HL-60 (cell line): ENCODE measurements around the gene PHPT1.

ENCODE experiments used
- DNase-seq, 2 experiments: peaks; one replicate each; pipeline ENCODE4 v3.0.0-alpha.2; 2010 to 2020; ENCODE audit warnings: low read depth in 1 of 2, low spot score in 1 of 2
- H3K27ac ChIP-seq: fragments of 250-450 bp; sonication (Bioruptor Pico); replicated peaks from 2 replicates; pipeline ENCODE4 v1.5.1; 2020; ENCODE audit warnings: mild to moderate bottlenecking, moderate library complexity
- H3K27me3 ChIP-seq: fragments of 250-450 bp; sonication (Bioruptor Pico); 2 replicates; pipeline ENCODE4 v1.5.1; 2021; ENCODE audit warnings: mild to moderate bottlenecking, moderate library complexity; ENCODE audit not compliant: insufficient read depth, poor library complexity, severe bottlenecking
- H3K4me3 ChIP-seq: replicated peaks from 2 replicates; pipeline ENCODE4 v1.5.1; 2011; ENCODE audit warnings: mild to moderate bottlenecking, control low read depth, low read length; ENCODE audit not compliant: insufficient read depth
- CTCF ChIP-seq: IDR thresholded peaks from one replicate; pipeline ENCODE4 v1.5.1; 2011; ENCODE audit warnings: low read length, control low read depth, inconsistent platforms; ENCODE audit not compliant: insufficient read depth
- GABPA ChIP-seq: IDR thresholded peaks from 2 replicates; pipeline ENCODE4 v1.6.1; 2012; ENCODE audit warnings: low read depth
- POLR2AphosphoS5 ChIP-seq: IDR thresholded peaks from 2 replicates; pipeline ENCODE4 v1.6.1; 2012; ENCODE audit warnings: low read depth
- SPI1 ChIP-seq: IDR thresholded peaks from 2 replicates; pipeline ENCODE4 v1.6.1; 2012; ENCODE audit warnings: low read depth, mild to moderate bottlenecking, borderline replicate concordance
- TF ChIP-seq, protein P1 (sequence below): IDR thresholded peaks from 2 replicates; pipeline ENCODE4 v1.6.1; 2012; ENCODE audit warnings: low read depth; ENCODE audit not compliant: insufficient replicate concordance

Gene PHPT1

GRCh38 chr9:136856541-136857141 lies 7.4 kb downstream of the PHPT1 start:
- DNase-seq: no peak
- TF ChIP-seq, protein P1, sequence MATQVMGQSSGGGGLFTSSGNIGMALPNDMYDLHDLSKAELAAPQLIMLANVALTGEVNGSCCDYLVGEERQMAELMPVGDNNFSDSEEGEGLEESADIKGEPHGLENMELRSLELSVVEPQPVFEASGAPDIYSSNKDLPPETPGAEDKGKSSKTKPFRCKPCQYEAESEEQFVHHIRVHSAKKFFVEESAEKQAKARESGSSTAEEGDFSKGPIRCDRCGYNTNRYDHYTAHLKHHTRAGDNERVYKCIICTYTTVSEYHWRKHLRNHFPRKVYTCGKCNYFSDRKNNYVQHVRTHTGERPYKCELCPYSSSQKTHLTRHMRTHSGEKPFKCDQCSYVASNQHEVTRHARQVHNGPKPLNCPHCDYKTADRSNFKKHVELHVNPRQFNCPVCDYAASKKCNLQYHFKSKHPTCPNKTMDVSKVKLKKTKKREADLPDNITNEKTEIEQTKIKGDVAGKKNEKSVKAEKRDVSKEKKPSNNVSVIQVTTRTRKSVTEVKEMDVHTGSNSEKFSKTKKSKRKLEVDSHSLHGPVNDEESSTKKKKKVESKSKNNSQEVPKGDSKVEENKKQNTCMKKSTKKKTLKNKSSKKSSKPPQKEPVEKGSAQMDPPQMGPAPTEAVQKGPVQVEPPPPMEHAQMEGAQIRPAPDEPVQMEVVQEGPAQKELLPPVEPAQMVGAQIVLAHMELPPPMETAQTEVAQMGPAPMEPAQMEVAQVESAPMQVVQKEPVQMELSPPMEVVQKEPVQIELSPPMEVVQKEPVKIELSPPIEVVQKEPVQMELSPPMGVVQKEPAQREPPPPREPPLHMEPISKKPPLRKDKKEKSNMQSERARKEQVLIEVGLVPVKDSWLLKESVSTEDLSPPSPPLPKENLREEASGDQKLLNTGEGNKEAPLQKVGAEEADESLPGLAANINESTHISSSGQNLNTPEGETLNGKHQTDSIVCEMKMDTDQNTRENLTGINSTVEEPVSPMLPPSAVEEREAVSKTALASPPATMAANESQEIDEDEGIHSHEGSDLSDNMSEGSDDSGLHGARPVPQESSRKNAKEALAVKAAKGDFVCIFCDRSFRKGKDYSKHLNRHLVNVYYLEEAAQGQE: no peak
- TF ChIP-seq POLR2AphosphoS5 (no peak), CTCF (no peak), SPI1 (no peak)
- Histone ChIP-seq H3K4me3 (no peak overlapping the region), H3K27me3 (no peaks in the 10 kb centered on the region), H3K27ac (no peak overlapping the region)

DNA sequence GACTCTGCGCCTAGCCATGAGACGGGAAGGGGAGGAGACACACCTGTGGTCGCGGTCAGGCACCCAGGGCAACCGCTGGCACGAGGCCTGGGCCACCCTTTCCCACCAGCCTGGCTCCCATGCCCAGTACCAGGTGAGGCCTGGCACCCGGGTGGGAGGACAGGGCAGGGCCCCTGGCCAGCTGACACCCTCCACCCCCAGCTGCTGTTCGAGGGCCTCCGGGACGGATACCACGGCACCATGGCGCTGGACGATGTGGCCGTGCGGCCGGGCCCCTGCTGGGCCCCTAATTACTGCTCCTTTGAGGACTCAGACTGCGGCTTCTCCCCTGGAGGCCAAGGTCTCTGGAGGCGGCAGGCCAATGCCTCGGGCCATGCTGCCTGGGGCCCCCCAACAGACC lies 8.0 kb downstream of the PHPT1 start:
- no peak for DNase-seq
- TF ChIP-seq, protein P1: no peak
- TF ChIP-seq SPI1 (no peak), GABPA (no peak), POLR2AphosphoS5 (no peak), CTCF (no peak)

DNA sequence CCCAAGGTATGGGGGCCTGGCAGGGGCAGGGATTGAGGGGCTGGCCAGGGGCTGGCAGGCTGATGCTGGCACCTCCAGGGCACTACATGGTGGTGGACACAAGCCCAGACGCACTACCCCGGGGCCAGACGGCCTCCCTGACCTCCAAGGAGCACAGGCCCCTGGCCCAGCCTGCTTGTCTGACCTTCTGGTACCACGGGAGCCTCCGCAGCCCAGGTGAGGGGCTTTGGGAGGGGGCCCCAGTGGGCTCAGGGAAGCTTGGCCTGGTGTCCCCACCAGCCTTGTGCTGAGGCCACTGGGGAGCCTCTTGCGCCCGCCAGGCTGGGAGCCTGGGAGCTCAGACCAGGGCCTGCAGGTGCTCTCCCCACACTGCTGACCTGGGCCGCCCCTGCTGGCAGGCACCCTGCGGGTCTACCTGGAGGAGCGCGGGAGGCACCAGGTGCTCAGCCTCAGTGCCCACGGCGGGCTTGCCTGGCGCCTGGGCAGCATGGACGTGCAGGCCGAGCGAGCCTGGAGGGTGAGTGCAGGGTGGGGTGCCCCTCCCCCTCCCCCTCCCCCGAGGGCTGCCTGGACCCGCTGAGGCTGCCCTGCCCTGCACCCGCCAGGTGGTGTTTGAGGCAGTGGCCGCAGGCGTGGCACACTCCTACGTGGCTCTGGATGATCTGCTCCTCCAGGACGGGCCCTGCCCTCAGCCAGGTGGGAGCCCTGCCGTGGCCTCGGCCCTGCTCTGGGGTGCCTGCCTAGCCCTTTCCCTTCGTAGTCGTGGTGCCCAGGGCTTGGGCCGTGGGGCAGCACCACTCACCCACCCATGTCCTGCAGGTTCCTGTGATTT lies 8.6 kb downstream of the PHPT1 start:
- Histone ChIP-seq H3K4me3 (no peak overlapping the region), H3K27ac (no peak overlapping the region), H3K27me3 (no peaks in the 10 kb centered on the region)
- TF ChIP-seq POLR2AphosphoS5: no peak
- TF ChIP-seq SPI1: no peak
- no peak for TF ChIP-seq CTCF
- TF ChIP-seq GABPA: no peak
- TF ChIP-seq, protein P1: no peak
- DNase-seq: no peak

More for the DNA sequence above, 8.0 kb downstream of the PHPT1 start:
- no peaks in the 10 kb centered on the region for H3K27me3 ChIP-seq
- no peak overlapping the region for H3K4me3 ChIP-seq
- no peak overlapping the region for H3K27ac ChIP-seq
